ELF-1 (cell line): ENCODE data around the gene LRRC4C.
A peak's percentile ranks its signal among the peaks of the same experiment; 100 is the strongest.

Experiments used
- DNase-seq: peaks from one replicate; pipeline ENCODE4 v3.0.0-alpha.2; 2016; ENCODE audit warnings: low read depth, low spot score

LRRC4C gene

DNA sequence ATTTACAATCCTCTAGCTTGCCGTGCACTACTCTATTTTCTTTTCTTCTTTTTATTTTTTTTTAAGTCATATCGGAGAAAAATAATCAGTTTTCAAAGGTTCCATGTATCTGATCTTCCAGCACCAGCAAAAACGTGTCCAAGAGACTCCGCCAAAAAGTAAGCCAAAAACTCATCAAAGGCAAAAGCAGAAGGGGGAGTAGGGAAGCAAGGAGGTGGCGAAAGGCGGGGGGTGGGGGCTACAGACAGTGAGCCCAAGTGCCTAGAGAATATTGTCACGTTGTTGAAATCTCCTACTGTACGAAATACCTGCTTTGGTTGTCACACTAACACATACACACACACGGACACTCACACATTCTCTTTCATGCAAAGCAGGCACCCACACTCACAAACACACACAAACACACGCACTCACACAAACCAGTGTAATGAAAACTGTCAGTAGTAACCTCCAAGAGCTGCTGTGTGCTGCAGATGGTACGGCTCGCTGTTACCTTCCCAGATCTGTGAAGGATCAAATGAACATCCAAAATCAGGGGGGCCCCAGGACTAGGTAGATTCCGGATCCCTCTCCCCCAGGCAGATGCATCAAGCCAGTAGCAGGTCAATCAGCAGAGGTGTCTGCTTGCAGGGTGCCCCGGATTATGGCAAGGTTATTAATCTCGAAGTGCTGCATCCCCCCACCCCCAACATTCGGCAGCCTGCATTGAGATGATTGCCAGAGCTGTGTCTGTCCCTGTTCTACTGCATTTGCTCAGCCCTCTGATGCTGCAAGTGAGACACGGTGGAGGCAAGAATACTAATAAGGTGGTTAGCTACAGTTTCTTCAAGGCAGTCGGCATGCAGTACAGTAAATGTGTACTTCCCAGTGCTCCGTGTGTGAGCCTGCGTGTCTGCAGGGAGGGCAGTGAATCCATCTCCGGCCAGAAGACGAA is at the start of gene LRRC4C:
Gene LRRC4C, minus strand, starts transcription at position 188 of the 937 bp plus-strand sequence.
- DNase-seq = no peak

GRCh38 chr11:41508121-41508520 is 48.7 kb upstream of the LRRC4C start:
- DNase-seq = no peak

- no peak for DNase-seq
These were observed 40.0 kb upstream of the LRRC4C start for GRCh38 chr11:41499429-41499828.

- DNase-seq = no peak
These were observed 39.3 kb upstream of the LRRC4C start for GRCh38 chr11:41498726-41499125.

DNA sequence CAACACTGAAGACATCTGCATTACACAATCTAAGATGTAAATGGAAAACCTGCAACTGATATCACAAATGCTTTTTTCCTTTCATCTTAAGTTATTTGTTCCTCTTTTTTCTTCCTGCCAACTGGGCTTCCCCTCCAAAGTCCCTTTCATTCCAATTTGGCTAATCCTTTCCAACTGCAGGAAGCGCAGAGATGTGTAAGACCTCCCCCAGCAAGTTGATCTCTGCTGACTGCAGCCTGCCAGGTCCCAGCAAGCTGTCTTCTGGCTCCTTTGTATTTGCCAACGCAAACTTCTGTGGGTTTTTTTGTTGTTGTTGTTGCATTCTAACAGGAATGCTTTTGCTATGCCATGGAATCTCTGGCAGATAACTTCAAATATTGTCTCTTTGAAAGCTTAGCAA is 38.5 kb upstream of the LRRC4C start:
- peak; percentile 15 for DNase-seq

- DNase-seq = no peak
These were observed 35.3 kb upstream of the LRRC4C start for GRCh38 chr11:41494716-41495115.

- DNase-seq = no peak
These were observed 27.0 kb upstream of the LRRC4C start for GRCh38 chr11:41486424-41486823.

DNA sequence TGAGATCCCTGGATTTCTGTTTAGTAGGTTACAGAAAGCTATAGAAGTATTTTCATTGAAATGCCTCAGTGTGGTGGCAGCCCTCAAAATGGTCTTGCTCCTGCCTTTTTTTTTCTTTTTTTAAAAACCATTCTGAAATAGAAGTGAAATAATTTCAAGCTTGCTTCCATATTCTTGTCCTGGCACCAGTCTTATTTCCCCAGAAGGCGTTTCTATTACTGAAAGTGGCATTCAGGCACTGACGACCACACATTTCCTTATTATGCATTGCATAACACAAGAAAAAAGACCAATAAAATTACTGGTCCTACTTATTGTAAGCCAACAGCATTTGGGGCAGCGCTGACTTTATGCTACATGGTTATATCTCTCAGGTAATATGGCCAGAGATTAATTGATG is 24.5 kb upstream of the LRRC4C start:
- no peak for DNase-seq

GRCh38 chr11:41479179-41479578 is 19.7 kb upstream of the LRRC4C start:
- DNase-seq = no peak

DNA sequence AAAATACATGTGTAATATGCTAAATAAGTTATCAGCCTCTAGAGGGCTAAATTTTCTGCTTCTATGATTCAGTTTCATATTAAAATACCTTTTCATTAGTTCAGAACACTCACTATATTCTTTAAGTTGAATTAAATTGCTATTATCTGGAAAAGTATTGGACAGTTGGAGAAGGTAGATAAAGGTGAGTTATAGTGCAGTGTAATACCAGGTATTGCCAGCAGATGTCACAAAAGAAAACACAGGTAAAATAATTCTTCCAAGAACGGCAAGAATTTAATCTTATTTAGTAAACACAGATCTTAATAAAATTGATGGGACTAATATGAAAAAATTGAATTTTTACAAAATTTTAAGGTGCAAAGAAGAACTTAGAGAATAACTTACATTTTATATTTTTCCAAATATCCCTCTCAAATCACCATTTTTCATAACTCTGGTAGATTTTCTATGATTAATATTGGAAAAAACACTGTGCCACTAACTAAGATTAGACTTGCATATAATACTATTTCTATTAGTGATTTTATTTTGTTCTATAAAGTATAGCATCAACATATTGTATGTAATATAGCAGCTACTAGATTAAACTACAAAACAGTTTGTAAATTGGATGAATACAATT is 1.7 kb upstream of the LRRC4C start:
- DNase-seq = no peak

GRCh38 chr11:41458641-41459040 is 811 bp downstream of the LRRC4C start:
- DNase-seq = no peak

DNA sequence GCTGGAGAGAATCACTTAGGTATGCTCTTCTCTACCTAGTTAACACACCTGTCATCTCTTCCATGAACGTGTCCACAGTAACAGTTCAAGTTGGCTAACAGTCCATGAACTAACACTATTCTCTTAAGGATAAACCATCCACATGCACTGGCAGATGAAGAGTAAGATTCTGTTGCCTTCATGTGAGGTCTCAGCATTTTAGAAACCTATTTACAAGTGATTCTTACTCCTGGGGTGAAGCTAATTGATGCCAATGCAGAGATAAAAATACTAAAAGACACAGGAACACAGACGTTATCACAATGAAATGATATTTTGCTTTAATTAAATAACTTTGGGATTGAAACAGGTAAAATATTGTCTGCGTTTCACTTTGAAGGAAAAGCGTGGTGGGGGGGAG is 1.3 kb downstream of the LRRC4C start:
- DNase-seq = no peak

GRCh38 chr11:41457216-41458014 is 2.0 kb downstream of the LRRC4C start:
- no peak for DNase-seq

DNA sequence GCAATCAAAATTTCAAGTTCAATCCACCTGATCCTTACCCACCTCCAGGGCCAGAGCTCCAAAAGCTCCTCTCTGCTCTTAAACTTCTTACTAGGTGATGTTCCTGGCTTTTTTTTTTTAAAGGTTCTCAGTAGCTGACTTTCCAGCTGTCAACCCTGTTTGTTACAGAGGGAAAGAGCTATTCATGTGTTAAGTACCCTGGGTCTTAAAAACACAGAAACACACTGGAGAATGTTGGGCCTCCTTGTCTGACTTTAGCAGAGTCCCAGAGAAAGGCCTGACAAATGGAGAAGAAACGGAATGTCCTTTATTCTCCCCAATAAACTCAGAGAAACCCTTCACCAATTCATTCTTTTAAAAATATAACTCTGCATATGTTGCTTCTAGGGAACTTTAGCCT is 3.2 kb downstream of the LRRC4C start:
- DNase-seq = peak; percentile 63

DNA sequence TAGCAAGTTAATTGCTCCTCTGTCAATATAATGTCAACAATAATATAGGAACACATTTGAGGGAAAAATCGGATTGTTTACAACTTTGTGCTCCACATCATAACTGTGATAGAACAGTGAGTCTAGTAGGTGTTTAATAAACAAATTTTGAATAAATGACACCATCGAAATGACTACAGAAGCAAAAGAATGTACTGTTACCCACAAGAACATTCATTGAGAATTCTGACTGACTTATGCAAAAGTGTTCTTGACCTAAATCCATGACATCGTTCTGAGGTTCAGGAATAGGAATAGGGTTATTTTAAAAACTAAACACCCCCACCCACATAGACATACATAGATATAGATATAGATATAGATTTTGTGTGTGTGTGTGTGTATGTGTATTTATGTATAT is 8.4 kb downstream of the LRRC4C start:
- no peak for DNase-seq

DNA sequence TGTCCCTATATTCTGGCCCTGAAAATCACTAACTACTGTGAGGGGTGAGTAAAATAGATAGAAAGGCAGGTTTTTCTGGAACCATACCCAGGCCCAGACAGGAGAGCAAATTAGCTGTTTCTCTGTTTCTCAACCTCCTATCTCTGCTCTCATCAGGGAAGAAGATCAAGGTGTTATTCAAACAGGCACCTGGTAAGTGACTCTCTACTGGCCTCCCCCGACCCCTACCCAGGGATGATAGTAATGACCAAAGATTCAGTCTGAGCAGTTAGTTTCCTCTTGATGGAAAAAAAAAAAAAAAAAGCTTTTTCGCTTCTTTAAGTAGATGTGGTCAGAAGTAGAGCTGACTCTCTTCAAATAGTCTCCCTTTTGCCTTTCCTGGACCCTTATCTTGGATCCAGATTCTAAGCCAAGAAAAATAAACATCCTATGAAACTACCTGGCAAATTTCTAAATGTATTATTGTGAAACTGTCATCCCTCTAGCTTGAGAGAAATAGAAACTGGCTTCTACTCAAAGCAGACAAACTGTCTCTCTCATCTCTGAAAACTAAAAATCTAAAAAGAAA is 9.9 kb downstream of the LRRC4C start:
- no peak for DNase-seq

GRCh38 chr11:41446566-41446965 is 12.9 kb downstream of the LRRC4C start:
- DNase-seq = no peak

DNA sequence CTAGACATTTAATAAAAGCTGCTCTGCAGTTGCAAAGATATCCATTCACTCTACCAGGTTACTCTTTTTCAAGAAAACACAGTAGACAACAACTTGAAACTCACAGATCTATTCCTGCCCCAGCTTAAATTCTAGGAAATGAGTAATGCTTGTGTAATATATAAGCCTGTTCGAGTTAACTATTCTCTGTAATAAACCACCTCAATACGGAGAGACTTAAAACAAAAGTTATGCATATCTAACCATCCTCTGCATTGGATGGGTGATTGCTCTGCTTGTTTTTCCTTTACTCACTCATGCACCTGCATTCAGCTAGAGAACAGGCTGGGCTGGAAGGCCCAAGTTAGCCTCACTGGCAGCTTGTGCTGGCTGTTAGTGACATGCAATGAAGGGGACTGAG is 13.3 kb downstream of the LRRC4C start:
- no peak for DNase-seq

DNA sequence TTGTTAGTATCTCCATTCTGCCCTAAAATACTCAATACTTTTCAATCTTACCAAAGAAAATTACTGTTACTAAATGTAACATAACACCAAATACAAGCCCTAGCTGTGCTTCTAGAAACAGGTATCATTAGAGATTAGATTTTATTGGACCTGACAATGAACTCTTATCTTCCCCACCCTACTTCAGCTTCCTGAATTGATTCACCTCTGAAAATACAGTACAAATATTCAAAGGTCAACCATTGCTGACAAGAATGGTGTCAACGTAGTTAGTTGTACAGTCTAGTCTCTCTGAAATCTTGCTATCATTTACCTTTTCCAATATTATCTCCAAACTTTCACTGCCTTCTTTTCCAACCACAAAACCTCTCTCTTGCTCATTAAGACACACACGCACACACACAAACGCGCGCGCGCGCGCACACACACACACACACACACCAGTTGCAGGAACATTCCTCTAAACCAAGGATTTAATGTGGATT is 22.4 kb downstream of the LRRC4C start:
- no peak for DNase-seq

- no peak for DNase-seq
These were observed 23.9 kb downstream of the LRRC4C start for GRCh38 chr11:41435531-41435930.

- peak; percentile 36 for DNase-seq
These were observed 27.7 kb downstream of the LRRC4C start for GRCh38 chr11:41431784-41432183.

DNA sequence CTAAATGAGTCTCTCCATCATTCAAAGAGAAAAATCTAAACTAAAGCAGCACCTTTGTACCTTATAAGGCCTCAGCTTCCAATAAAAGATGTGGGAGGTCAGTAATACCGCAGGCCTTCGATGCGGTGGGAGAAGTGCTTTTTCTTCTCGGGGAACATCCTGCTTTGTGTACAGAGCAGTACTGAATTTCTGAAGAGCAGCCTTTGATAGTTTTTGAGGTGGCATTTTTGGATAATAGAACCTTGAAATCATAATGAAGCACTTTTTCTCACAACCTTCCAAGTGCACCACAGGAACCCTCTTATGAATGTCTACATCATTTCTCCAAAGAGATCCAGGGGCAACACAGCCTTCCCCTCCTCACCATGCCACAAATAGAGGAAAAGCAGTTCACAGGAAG is 39.6 kb downstream of the LRRC4C start:
- no peak for DNase-seq
